Measurements from ENCODE around the gene VPS36. TPM values are rescaled to one million over a fixed set of nuclear protein-coding genes. Genes with fewer than 3 reads are reported as not detected.
"Not testable (repeated sequence)": the region's sequence is repeated elsewhere in the genome, so short reads cannot be mapped to it uniquely, and the experiment has no call there.

The VPS36 gene
- total RNA-seq, 1 donor from 2014 or later: 50.2 TPM

DNA sequence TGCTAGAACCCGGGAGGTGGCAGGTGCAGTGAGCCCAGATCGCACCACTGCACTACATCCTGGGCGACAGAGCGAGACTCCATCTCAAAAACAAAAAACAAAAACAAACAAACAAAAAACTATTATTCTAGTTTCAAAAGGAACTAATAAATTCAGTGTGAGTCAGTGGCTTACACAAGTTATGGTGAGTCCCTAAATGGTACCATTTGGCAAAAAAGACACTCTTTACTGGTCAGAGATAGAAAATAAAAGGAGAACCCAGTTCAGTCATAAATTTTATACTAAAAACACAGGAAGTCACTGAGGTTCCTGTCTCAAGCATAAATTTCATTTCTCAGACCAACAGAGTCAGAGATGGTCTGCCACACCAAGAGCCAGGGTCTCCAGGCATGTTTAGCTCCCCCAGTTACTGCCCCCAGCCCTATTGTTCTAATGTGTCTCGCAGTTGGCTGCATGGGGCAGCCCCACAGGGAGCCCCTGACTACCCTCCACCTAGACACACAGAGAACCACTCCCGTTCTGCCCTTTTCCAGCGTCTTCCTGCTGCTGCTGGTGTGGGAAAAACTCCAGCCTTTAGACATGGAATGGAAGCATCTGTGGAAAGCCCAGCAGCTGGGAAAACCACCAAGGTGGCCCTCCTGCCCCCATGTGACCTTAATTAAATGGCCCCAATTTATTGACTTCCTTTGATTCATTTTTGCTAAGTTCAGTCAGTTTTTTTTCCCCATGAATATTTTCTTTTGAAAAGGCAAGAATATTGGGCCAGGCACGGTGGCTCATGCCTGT, 56.7 kb downstream of the VPS36 start:
- intact Hi-C loops (cut with DNase I): no loop called here
- DNase-seq (ENCODE audit: low spot score): no peak
- ATAC-seq: no peak

DNA sequence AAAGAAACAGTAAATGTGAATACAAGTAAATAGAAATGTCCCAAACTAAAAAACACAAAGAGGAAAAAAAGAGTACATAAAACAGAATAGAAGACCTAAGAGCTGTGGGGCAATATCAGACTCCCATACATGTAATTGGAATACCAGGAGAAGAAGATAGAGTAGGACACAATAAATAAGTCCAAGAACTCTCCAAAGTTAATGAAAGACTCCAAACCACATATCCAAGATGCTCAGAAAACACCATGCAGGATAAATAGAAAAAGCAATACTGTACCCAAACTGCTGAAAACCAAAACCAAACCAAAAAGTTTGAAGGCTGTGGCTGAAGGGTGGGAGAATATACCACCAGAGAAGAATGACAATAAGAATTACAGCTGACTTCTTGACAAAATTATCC, 62.7 kb downstream of the VPS36 start:
- ATAC-seq (no peak), DNase-seq (ENCODE audit: low spot score) (no peak)
- intact Hi-C loops (cut with DNase I): no loop called here

DNA sequence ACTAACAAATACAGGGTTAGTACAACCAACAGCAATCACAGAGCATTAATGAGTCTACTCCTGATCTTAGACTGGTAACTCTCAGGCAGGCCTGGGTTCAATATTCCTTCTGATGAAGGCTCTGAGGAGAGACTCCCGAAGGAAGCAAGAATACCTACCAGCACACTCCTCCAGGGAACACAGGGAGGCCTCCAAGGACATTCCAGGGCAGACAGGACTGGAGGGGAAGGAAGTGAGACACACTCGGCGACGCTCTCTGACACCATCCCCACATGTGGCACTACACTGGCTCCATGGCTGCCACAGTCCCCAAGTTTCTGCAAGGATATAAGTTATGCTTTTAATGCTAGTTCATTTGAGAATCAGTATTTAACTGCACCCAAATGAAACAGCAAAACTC, 64.6 kb downstream of the VPS36 start:
- ATAC-seq: no peak
- no peak for DNase-seq (ENCODE audit: low spot score)
- intact Hi-C loops (cut with DNase I): no loop called here

DNA sequence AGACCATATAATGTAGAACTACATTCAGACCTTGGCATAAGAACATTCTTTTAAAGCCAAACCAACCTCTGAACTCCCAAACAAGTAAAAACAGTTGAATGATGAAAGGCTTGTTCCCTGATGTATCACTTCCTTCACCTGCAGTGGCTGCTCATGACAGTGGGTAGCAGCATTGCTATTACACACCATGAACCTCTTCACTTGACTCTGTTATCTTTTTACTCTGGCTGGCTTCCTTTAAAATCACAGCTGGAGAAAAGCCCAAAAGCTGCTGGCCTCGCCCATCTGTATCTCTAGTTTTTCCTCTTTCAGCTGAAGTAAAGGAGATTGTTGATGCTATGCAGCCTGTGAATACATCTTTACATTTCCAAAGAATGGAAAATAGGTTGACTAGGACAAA, 67.1 kb downstream of the VPS36 start:
- intact Hi-C loops (cut with DNase I): no loop called here
- ATAC-seq: no peak

DNA sequence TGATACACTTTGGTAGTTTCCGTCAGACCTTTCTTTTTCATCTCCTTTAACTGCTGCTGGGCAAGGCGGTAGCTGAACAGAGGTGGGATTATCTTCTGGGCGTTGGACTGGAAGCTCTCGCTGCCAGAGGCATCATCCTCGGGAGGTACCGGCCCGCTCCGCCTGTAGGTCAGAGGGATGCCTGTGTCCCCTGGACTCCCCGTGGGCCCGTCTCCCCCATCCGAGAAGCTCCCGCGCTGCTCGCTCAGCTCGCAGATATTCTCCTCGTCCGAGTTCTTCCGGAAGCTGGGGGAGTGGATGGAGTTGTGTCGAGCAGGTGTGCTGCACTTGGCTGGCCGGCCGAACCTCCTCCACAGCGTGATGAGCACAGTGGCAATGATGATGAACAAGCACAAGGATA, 72.1 kb downstream of the VPS36 start:
- ATAC-seq (no peak), DNase-seq (ENCODE audit: low spot score) (no peak)
- intact Hi-C loops (cut with DNase I): no loop called here

More for the DNA sequence above, 67.1 kb downstream of the VPS36 start:
- no peak for DNase-seq (ENCODE audit: low spot score)

DNA sequence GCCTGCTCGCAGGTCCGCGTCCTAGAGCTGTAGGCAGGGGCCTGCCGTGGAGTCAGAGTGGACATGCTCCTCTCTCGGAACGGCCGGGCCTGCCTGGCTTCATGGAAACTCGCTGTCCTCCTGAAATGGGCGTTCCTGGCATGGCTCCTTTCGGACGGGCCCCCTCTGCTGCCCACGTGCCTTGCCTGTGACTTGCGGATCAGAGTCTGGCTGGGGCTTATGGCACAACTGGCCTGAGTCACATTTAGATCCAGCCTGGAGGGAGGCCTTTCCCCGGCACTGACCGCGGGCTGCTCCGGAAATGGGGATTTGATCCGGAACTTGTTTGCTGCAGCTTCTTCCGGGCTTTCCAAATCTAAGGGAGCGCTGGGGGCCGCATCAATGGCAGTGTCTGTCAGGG, 72.5 kb downstream of the VPS36 start:
- no peak for ATAC-seq
- intact Hi-C loops (cut with DNase I): no loop called here
- DNase-seq (ENCODE audit: low spot score): no peak

DNA sequence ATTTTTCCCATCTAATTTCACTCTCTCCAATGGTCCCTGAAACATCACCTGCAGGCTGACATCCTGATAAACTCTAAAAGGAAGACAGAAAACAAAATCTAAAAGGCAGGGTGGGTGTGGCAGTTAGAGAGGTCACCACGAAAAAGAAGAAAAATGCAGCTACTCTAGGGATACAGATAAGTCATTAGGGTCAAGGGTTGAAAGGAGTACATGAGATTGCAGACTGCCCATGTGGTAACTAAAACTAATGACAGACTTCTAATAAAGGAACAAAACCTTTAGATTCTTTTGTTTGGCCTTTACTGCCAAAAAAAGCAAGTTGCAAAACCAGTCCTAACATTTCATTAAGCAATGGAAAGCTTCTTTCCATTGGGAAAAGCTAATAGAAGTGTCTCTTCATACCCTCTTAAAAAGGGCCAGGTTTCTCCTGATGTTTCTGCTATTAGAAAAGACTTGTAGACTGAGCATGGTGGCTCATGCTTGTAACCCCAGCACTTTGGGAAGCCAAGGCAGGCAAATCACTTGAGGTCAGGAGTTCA, 75.5 kb downstream of the VPS36 start:
- intact Hi-C loops (cut with DNase I): no loop called here
- DNase-seq (ENCODE audit: low spot score) (no peak), ATAC-seq (peak; percentile 31)

DNA sequence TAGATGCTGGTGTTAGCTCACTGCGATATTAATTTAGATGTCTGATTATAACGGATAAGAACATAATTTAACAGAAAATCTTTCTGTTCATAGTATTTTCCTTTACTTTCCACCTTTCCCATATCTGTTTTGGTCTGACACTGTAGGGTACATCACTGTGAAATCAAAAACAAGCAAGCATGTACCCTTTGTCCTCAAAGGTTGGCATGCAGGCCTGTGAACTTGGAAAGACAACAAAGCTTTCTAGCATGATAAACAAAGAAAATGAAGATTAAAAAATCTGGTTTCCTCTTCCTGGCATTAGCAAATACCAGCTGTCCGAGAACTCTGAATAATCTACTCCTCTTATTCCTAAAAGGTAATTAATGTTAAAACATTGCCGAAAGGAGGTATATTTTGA, 76.0 kb downstream of the VPS36 start:
- DNase-seq (ENCODE audit: low spot score): no peak
- intact Hi-C loops (cut with DNase I): no loop called here
- ATAC-seq: no peak

DNA sequence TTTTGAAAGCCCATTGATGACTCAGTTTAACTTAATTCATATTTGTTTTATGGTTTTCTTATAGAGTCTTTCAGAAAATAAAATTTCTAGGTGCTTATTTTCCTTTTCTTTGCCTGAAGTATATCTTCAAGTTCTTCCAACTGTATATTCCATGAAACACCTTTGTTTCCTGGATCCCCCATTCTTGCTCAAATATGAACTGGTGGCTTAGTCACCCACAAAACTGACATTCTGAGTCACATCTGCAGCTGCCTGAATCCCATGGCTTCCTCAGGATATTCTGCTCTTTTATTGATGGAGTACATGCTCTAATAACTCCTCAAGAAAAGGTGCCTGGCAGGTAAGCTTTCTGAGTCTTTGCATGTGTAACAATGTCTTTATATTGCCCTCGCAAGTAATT, 77.2 kb downstream of the VPS36 start:
- DNase-seq (ENCODE audit: low spot score); ATAC-seq; intact Hi-C loops (cut with DNase I): not testable (repeated sequence)

DNA sequence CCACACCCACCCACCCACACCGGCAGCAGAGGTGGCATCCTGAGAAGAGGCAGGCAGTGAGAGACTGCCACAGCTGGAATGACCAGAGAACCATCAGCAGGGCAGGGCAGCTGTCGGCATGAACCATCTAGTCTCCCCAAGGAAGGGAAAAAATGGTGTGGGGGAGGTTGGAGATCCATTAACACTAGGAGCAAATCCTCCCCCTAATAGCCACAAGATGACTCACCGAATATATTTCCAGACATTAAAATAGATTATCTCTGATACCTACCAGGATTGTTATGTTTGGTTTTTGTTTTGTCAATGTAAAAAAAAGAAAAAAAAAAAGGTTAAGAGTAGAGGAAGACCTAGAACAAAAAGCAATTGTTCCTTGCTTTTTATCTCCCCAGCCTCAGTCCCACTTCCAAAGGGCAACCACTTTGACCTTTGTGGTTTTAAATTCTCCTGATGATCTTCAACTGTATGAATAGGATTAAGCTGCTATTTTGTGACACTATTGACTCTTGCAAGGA, 78.6 kb downstream of the VPS36 start:
- DNase-seq (ENCODE audit: low spot score): no peak
- peak; percentile 70 for ATAC-seq
- intact Hi-C loops (cut with DNase I): no loop called here

DNA sequence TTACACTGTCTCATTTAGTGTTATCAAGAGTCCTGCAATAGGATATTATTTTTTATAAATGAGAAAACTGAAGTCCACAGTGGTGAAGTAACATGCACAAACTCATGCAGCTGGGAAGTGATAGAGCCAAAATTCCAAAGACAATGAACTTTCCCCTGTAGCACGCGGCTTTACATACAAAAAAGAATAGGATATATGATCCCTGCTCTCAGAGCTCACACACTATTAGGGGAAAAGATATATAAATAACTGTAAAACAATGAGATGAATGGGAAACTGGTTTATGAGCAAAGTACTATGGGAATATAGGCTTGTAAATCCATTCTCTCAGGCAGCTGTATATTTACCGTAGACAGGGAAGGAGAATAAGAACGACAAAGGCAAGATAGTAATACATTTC, 84.1 kb downstream of the VPS36 start:
- no peak for DNase-seq (ENCODE audit: low spot score)
- no peak for ATAC-seq

More for the DNA sequence above, 84.1 kb downstream of the VPS36 start:
- intact Hi-C loops (cut with DNase I): no loop called here

Other genes starting within 250 kb of the VPS36 start
- gene THSD1, start 44.5 kb downstream of the VPS36 start, total RNA-seq: 13.4 TPM
- gene CKAP2, start 4.8 kb upstream of the VPS36 start, total RNA-seq: 9.5 TPM
- gene HNRNPA1L2, start 191.8 kb upstream of the VPS36 start, total RNA-seq: 8.8 TPM
- gene SUGT1, start 202.2 kb upstream of the VPS36 start, total RNA-seq: 62.3 TPM